Mesenchymal stem cell (in vitro differentiated cells and primary cell): ENCODE results near the gene VAV2.

ENCODE experiments used
- DNase-seq: peaks from one replicate; pipeline ENCODE4 v3.0.0-alpha.2; 2013
- H2AFZ ChIP-seq: one replicate; pipeline ENCODE4 v1.6.1; 2013; ENCODE audit warnings: low read depth, mild to moderate bottlenecking, control low read depth, inconsistent platforms, low read length, moderate library complexity
- H2AK5ac ChIP-seq: 2 replicates; pipeline ENCODE4 v1.6.1; 2013; ENCODE audit warnings: low read length, moderate library complexity, mild to moderate bottlenecking, inconsistent platforms; ENCODE audit not compliant: severe bottlenecking
- H2BK120ac ChIP-seq: one replicate; pipeline ENCODE4 v1.6.1; 2013; ENCODE audit warnings: low read depth, mild to moderate bottlenecking, inconsistent platforms, low read length, moderate library complexity
- H2BK12ac ChIP-seq, 2 experiments: one replicate each; pipeline ENCODE4 v1.6.1; 2013; ENCODE audit warnings: inconsistent platforms in 2 of 2, low read length in 2 of 2, mild to moderate bottlenecking in 2 of 2, moderate library complexity in 2 of 2, control low read depth in 1 of 2
- H2BK15ac ChIP-seq: one replicate; pipeline ENCODE4 v1.6.1; 2013; ENCODE audit warnings: mild to moderate bottlenecking, low read depth, inconsistent platforms; ENCODE audit not compliant: poor library complexity, severe bottlenecking
- H2BK5ac ChIP-seq: 2 replicates; pipeline ENCODE4 v1.6.1; 2013; ENCODE audit warnings: low read depth, mild to moderate bottlenecking, low read length, control low read depth, inconsistent platforms; ENCODE audit not compliant: poor library complexity, severe bottlenecking
- H3K14ac ChIP-seq, 2 experiments: one replicate each; pipeline ENCODE4 v1.6.1; 2013; ENCODE audit warnings: inconsistent platforms in 2 of 2, low read length in 2 of 2, control low read depth in 1 of 2, mild to moderate bottlenecking in 1 of 2, moderate library complexity in 1 of 2
- H3K18ac ChIP-seq, 2 experiments: one replicate each; pipeline ENCODE4 v1.6.1; 2013; ENCODE audit warnings: inconsistent platforms in 2 of 2, low read length in 2 of 2, control low read depth in 1 of 2, low read depth in 1 of 2, mild to moderate bottlenecking in 1 of 2
- H3K23ac ChIP-seq, 2 experiments: one replicate each; pipeline ENCODE4 v1.6.1; 2013; ENCODE audit warnings: inconsistent platforms in 2 of 2, low read length in 2 of 2, mild to moderate bottlenecking in 2 of 2, moderate library complexity in 2 of 2, control low read depth in 1 of 2
- H3K27ac ChIP-seq: 2 replicates; pipeline ENCODE4 v1.5.1; 2013; ENCODE audit warnings: mild to moderate bottlenecking, moderate library complexity, low read length, control low read depth, inconsistent platforms; ENCODE audit not compliant: poor library complexity, severe bottlenecking
- H3K27me3 ChIP-seq, 2 experiments: 2 replicates each; pipeline versions ENCODE4 v1.6.1 to v1.7.0; 2013; ENCODE audit warnings: low read length in 2 of 2, mild to moderate bottlenecking in 2 of 2, moderate library complexity in 2 of 2, control low read depth in 1 of 2, inconsistent platforms in 1 of 2; ENCODE audit not compliant: control insufficient read depth in 1 of 2, insufficient read depth in 1 of 2
- H3K36me3 ChIP-seq, 2 experiments: 2 replicates each; pipeline versions ENCODE4 v1.6.1 to v1.7.0; 2013; ENCODE audit warnings: low read length in 2 of 2, control low read depth in 1 of 2, inconsistent platforms in 1 of 2, low read depth in 1 of 2, mild to moderate bottlenecking in 1 of 2; ENCODE audit not compliant: insufficient read depth in 2 of 2, control insufficient read depth in 1 of 2
- H3K4ac ChIP-seq, 2 experiments: one replicate each; pipeline ENCODE4 v1.6.1; 2013; ENCODE audit warnings: inconsistent platforms in 2 of 2, low read length in 2 of 2, mild to moderate bottlenecking in 2 of 2, moderate library complexity in 2 of 2, control low read depth in 1 of 2, low read depth in 1 of 2
- H3K4me1 ChIP-seq: 2 replicates; pipeline ENCODE4 v1.6.1; 2013; ENCODE audit warnings: low read depth, low read length, control low read depth; ENCODE audit not compliant: control insufficient read depth, insufficient read depth
- H3K4me2 ChIP-seq: 2 replicates; pipeline ENCODE4 v1.6.1; 2013; ENCODE audit warnings: low read length, mild to moderate bottlenecking, inconsistent platforms; ENCODE audit not compliant: poor library complexity, severe bottlenecking
- H3K4me3 ChIP-seq, 2 experiments: 2 replicates each; pipeline versions ENCODE4 v1.5.1 to v1.7.0; 2013; ENCODE audit warnings: low read length in 2 of 2, mild to moderate bottlenecking in 2 of 2, control low read depth in 1 of 2, low read depth in 1 of 2; ENCODE audit not compliant: insufficient read depth in 1 of 2
- H3K79me1 ChIP-seq: replicated peaks from 2 replicates; pipeline ENCODE4 v1.6.1; 2013; ENCODE audit warnings: mild to moderate bottlenecking, control low read depth, low read length, inconsistent platforms; ENCODE audit not compliant: poor library complexity, severe bottlenecking
- H3K9ac ChIP-seq: 2 replicates; pipeline ENCODE4 v1.7.0; 2013; ENCODE audit warnings: mild to moderate bottlenecking, low read length, moderate library complexity
- H3K9me3 ChIP-seq: 2 replicates; pipeline ENCODE4 v1.7.0; 2013; ENCODE audit warnings: mild to moderate bottlenecking, low read length; ENCODE audit not compliant: control insufficient read depth
- H4K8ac ChIP-seq: one replicate; pipeline ENCODE4 v1.6.1; 2013; ENCODE audit warnings: inconsistent platforms, mild to moderate bottlenecking, low read length, moderate library complexity
- H4K91ac ChIP-seq: one replicate; pipeline ENCODE4 v1.6.1; 2013; ENCODE audit warnings: mild to moderate bottlenecking, low read length, inconsistent platforms
- WGBS: methylation state at CpG from one replicate; pipeline ENCODE4 v1.1.7; 2013; ENCODE audit warnings: mixed read lengths; 5-methylcytosine and 5-hydroxymethylcytosine counted together

Gene VAV2

GRCh38 chr9:133854765-133855164 lies 137.4 kb downstream of the VAV2 start:
- WGBS = 93% methylated on average over 4 of the region's 4 CpGs
- peaks cover 0 to 67% of the 10 kb centered on the region in 2 experiments for H3K36me3 ChIP-seq

GRCh38 chr9:133854048-133854447 lies 138.1 kb downstream of the VAV2 start:
- no peak overlapping the region for H4K91ac ChIP-seq
- no peak overlapping the region for H2BK5ac ChIP-seq
- H2BK15ac ChIP-seq = no peak overlapping the region
- H3K4me1 ChIP-seq = peaks cover 44% of the 10 kb centered on the region
- no peaks in the 10 kb centered on the region for H3K9me3 ChIP-seq
- no peaks in the 10 kb centered on the region for H3K27me3 ChIP-seq
- H4K8ac ChIP-seq = no peak overlapping the region
- no peak overlapping the region for H3K4me3 ChIP-seq
- H3K4ac ChIP-seq = no peak overlapping the region
- no peak overlapping the region for H2AFZ ChIP-seq
- no peak overlapping the region for H2AK5ac ChIP-seq
- no peak overlapping the region for H2BK12ac ChIP-seq
- no peak overlapping the region for H3K14ac ChIP-seq
- peaks cover 67% of the 10 kb centered on the region for H3K79me1 ChIP-seq
- 98% methylated on average over 6 of the region's 6 CpGs for WGBS
- H3K23ac ChIP-seq = no peak overlapping the region
- H2BK120ac ChIP-seq = no peak overlapping the region
- H3K4me2 ChIP-seq = no peak overlapping the region
- DNase-seq = no peak
- no peak overlapping the region for H3K9ac ChIP-seq
- H3K18ac ChIP-seq = no peak overlapping the region
- peaks cover 0 to 67% of the 10 kb centered on the region in 2 experiments for H3K36me3 ChIP-seq
- no peak overlapping the region for H3K27ac ChIP-seq

More at GRCh38 chr9:133854765-133855164, 137.4 kb downstream of the VAV2 start:
- no peaks in the 10 kb centered on the region for H3K9me3 ChIP-seq
- peaks cover 44% of the 10 kb centered on the region for H3K4me1 ChIP-seq
- H3K4me3 ChIP-seq = no peak overlapping the region
- no peak overlapping the region for H3K4ac ChIP-seq
- no peak overlapping the region for H3K14ac ChIP-seq
- peaks cover 63% of the 10 kb centered on the region for H3K79me1 ChIP-seq
- no peak overlapping the region for H2BK12ac ChIP-seq
- H4K8ac ChIP-seq = no peak overlapping the region
- no peak overlapping the region for H2AK5ac ChIP-seq
- no peak overlapping the region for H3K23ac ChIP-seq
- H3K4me2 ChIP-seq = no peak overlapping the region
- no peak overlapping the region for H3K18ac ChIP-seq
- H3K27ac ChIP-seq = no peak overlapping the region
- no peak overlapping the region for H2BK15ac ChIP-seq
- H2BK120ac ChIP-seq = no peak overlapping the region
- no peak overlapping the region for H4K91ac ChIP-seq
- H2BK5ac ChIP-seq = no peak overlapping the region
- no peak overlapping the region for H3K9ac ChIP-seq
- no peak for DNase-seq
- H2AFZ ChIP-seq = no peak overlapping the region
- no peaks in the 10 kb centered on the region for H3K27me3 ChIP-seq

- no peaks in the 10 kb centered on the region for H3K9me3 ChIP-seq
- H3K36me3 ChIP-seq = peaks cover 0 to 66% of the 10 kb centered on the region in 2 experiments
- peaks cover 44% of the 10 kb centered on the region for H3K4me1 ChIP-seq
- H2BK12ac ChIP-seq = no peak overlapping the region
- H3K27me3 ChIP-seq = no peaks in the 10 kb centered on the region
- H3K9ac ChIP-seq = no peak overlapping the region
- no peak overlapping the region for H2BK5ac ChIP-seq
- peaks cover 64% of the 10 kb centered on the region for H3K79me1 ChIP-seq
- DNase-seq = no peak
- H2BK120ac ChIP-seq = no peak overlapping the region
- no peak overlapping the region for H4K91ac ChIP-seq
- no peak overlapping the region for H3K14ac ChIP-seq
- 99% methylated on average over 7 of the region's 7 CpGs for WGBS
- H2AFZ ChIP-seq = no peak overlapping the region
- H3K4me3 ChIP-seq = no peak overlapping the region
- H4K8ac ChIP-seq = no peak overlapping the region
- no peak overlapping the region for H3K18ac ChIP-seq
- H3K27ac ChIP-seq = no peak overlapping the region
- H3K4me2 ChIP-seq = no peak overlapping the region
- no peak overlapping the region for H3K4ac ChIP-seq
- H2AK5ac ChIP-seq = no peak overlapping the region
- no peak overlapping the region for H3K23ac ChIP-seq
- H2BK15ac ChIP-seq = no peak overlapping the region
Observed at GRCh38 chr9:133853331-133853730, 138.8 kb downstream of the VAV2 start.

GRCh38 chr9:133852431-133852830 lies 139.7 kb downstream of the VAV2 start:
- H3K36me3 ChIP-seq = peaks cover 0 to 62% of the 10 kb centered on the region in 2 experiments
- no peak overlapping the region for H3K18ac ChIP-seq
- no peak overlapping the region for H3K14ac ChIP-seq
- no peak overlapping the region for H4K91ac ChIP-seq
- H3K27me3 ChIP-seq = no peaks in the 10 kb centered on the region
- H3K23ac ChIP-seq = no peak overlapping the region
- H2BK120ac ChIP-seq = no peak overlapping the region
- no peak overlapping the region for H4K8ac ChIP-seq
- no peak overlapping the region for H3K4me2 ChIP-seq
- DNase-seq = no peak
- no peak overlapping the region for H3K27ac ChIP-seq
- H3K4me3 ChIP-seq = no peak overlapping the region
- H2BK12ac ChIP-seq = no peak overlapping the region
- no peak overlapping the region for H2AFZ ChIP-seq
- no peak overlapping the region for H2BK5ac ChIP-seq
- no peak overlapping the region for H3K4ac ChIP-seq
- peaks cover 44% of the 10 kb centered on the region for H3K4me1 ChIP-seq
- H2BK15ac ChIP-seq = no peak overlapping the region
- H3K9ac ChIP-seq = no peak overlapping the region
- H3K9me3 ChIP-seq = no peaks in the 10 kb centered on the region
- H2AK5ac ChIP-seq = no peak overlapping the region
- H3K79me1 ChIP-seq = peaks cover 61% of the 10 kb centered on the region
- WGBS = 93% methylated on average over 6 of the region's 6 CpGs
